Kasumi-1 (cell line): ENCODE measurements around the gene CIAPIN1.

Experiments used
- DNase-seq, 2 experiments: peaks; one replicate each; lab custom pipeline; 2025; lab: John Stamatoyannopoulos, UW

The CIAPIN1 gene

GRCh38 chr16:57447186-57447962, at the start of gene CIAPIN1, which contains the start of gene COQ9:
Gene CIAPIN1 (minus strand): TSS chr16:57447385. CDS start chr16:57440928, 6,457 bp downstream.
Gene COQ9 (plus strand): TSS chr16:57447479. CDS start chr16:57447506, 27 bp downstream.
- DNase-seq: peak; percentile 87 to 89

GRCh38 chr16:57493767-57494166, 46.6 kb upstream of the CIAPIN1 start:
- DNase-seq: no peak

GRCh38 chr16:57489229-57489628, 42.0 kb upstream of the CIAPIN1 start:
- no peak for DNase-seq

- DNase-seq: no peak
Observed at GRCh38 chr16:57486858-57487834, 40.0 kb upstream of the CIAPIN1 start.

GRCh38 chr16:57485916-57486857, 39.0 kb upstream of the CIAPIN1 start, which contains the start of gene DOK4:
Gene DOK4 (minus strand): TSS chr16:57486493. CDS start chr16:57479507, 6,986 bp downstream.
- DNase-seq: peak; percentile 48 to 52

GRCh38 chr16:57485091-57485915, 38.1 kb upstream of the CIAPIN1 start:
- DNase-seq: no peak

GRCh38 chr16:57484515-57485005, 37.4 kb upstream of the CIAPIN1 start:
- DNase-seq: no peak

GRCh38 chr16:57483725-57484514, 36.7 kb upstream of the CIAPIN1 start:
- no peak for DNase-seq

- DNase-seq: no peak
Observed at GRCh38 chr16:57482845-57483545, 35.8 kb upstream of the CIAPIN1 start.

GRCh38 chr16:57481421-57481820, 34.2 kb upstream of the CIAPIN1 start:
- no peak for DNase-seq

- DNase-seq: no peak
Observed at GRCh38 chr16:57480754-57481230, 33.6 kb upstream of the CIAPIN1 start.

GRCh38 chr16:57479976-57480753, 33.0 kb upstream of the CIAPIN1 start:
- no peak for DNase-seq

GRCh38 chr16:57479205-57479975, 32.2 kb upstream of the CIAPIN1 start:
- DNase-seq: peak; percentile 35 to 51

- DNase-seq: no peak
Observed at GRCh38 chr16:57478396-57479204, 31.4 kb upstream of the CIAPIN1 start.

GRCh38 chr16:57477531-57478202, 30.5 kb upstream of the CIAPIN1 start:
- no peak for DNase-seq
